Measurements from ENCODE around the gene TNS1.

DNA sequence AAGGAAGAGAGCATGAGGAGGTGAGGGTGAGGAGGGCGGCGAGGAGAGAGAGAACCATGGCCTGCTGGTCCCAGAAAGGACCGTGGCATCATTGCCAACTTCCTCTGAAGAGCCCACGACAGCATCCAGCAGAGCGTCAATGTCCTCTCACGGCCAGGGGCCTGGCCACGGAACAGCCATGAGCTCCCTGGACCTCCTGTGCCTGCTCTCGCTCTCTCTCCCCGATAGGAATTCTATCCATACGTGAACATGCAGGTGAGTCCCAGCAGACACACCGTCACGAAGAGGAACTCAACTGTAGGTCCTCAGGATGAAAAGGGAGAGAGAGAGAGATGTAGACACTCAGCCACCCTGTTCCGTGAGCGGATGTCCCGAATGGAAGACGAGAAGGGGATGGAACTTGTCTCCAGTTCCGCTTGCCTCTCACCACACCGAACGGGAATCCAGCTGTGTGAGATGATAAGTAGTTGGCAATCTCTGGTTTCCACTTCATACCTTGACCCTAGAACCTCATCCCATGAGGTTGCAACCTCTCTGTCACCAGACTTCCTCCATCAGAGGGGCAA is 107.6 kb downstream of the TNS1 start:
- no peak for TF ChIP-seq MXI1 (IDR thresholded peaks at IDR 0.05; ENCODE audit: low read depth, low read length)
- TF ChIP-seq, protein P1, sequence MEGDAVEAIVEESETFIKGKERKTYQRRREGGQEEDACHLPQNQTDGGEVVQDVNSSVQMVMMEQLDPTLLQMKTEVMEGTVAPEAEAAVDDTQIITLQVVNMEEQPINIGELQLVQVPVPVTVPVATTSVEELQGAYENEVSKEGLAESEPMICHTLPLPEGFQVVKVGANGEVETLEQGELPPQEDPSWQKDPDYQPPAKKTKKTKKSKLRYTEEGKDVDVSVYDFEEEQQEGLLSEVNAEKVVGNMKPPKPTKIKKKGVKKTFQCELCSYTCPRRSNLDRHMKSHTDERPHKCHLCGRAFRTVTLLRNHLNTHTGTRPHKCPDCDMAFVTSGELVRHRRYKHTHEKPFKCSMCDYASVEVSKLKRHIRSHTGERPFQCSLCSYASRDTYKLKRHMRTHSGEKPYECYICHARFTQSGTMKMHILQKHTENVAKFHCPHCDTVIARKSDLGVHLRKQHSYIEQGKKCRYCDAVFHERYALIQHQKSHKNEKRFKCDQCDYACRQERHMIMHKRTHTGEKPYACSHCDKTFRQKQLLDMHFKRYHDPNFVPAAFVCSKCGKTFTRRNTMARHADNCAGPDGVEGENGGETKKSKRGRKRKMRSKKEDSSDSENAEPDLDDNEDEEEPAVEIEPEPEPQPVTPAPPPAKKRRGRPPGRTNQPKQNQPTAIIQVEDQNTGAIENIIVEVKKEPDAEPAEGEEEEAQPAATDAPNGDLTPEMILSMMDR (IDR thresholded peaks at IDR 0.05), result no peak
- no peak for TF ChIP-seq POLR2AphosphoS5 (IDR thresholded peaks at IDR 0.05; ENCODE audit: low read depth, low read length)
- TF ChIP-seq, protein P2, sequence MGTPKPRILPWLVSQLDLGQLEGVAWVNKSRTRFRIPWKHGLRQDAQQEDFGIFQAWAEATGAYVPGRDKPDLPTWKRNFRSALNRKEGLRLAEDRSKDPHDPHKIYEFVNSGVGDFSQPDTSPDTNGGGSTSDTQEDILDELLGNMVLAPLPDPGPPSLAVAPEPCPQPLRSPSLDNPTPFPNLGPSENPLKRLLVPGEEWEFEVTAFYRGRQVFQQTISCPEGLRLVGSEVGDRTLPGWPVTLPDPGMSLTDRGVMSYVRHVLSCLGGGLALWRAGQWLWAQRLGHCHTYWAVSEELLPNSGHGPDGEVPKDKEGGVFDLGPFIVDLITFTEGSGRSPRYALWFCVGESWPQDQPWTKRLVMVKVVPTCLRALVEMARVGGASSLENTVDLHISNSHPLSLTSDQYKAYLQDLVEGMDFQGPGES (IDR thresholded peaks at IDR 0.05; ENCODE audit: low read depth, low read length), result no peak
- TF ChIP-seq, protein P3, sequence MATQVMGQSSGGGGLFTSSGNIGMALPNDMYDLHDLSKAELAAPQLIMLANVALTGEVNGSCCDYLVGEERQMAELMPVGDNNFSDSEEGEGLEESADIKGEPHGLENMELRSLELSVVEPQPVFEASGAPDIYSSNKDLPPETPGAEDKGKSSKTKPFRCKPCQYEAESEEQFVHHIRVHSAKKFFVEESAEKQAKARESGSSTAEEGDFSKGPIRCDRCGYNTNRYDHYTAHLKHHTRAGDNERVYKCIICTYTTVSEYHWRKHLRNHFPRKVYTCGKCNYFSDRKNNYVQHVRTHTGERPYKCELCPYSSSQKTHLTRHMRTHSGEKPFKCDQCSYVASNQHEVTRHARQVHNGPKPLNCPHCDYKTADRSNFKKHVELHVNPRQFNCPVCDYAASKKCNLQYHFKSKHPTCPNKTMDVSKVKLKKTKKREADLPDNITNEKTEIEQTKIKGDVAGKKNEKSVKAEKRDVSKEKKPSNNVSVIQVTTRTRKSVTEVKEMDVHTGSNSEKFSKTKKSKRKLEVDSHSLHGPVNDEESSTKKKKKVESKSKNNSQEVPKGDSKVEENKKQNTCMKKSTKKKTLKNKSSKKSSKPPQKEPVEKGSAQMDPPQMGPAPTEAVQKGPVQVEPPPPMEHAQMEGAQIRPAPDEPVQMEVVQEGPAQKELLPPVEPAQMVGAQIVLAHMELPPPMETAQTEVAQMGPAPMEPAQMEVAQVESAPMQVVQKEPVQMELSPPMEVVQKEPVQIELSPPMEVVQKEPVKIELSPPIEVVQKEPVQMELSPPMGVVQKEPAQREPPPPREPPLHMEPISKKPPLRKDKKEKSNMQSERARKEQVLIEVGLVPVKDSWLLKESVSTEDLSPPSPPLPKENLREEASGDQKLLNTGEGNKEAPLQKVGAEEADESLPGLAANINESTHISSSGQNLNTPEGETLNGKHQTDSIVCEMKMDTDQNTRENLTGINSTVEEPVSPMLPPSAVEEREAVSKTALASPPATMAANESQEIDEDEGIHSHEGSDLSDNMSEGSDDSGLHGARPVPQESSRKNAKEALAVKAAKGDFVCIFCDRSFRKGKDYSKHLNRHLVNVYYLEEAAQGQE (IDR thresholded peaks at IDR 0.05; ENCODE audit: low read depth, low read length), result no peak
- TF ChIP-seq, protein P4, sequence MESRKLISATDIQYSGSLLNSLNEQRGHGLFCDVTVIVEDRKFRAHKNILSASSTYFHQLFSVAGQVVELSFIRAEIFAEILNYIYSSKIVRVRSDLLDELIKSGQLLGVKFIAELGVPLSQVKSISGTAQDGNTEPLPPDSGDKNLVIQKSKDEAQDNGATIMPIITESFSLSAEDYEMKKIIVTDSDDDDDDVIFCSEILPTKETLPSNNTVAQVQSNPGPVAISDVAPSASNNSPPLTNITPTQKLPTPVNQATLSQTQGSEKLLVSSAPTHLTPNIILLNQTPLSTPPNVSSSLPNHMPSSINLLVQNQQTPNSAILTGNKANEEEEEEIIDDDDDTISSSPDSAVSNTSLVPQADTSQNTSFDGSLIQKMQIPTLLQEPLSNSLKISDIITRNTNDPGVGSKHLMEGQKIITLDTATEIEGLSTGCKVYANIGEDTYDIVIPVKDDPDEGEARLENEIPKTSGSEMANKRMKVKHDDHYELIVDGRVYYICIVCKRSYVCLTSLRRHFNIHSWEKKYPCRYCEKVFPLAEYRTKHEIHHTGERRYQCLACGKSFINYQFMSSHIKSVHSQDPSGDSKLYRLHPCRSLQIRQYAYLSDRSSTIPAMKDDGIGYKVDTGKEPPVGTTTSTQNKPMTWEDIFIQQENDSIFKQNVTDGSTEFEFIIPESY (IDR thresholded peaks at IDR 0.05; ENCODE audit: borderline replicate concordance, low read depth), result no peak
- TF ChIP-seq TCF12 (IDR thresholded peaks at IDR 0.05), result no peak
- TF ChIP-seq GABPA (IDR thresholded peaks at IDR 0.05; ENCODE audit: low read depth), result no peak
- TF ChIP-seq EZH2phosphoT487 (IDR thresholded peaks at IDR 0.05; ENCODE audit: borderline replicate concordance, low read depth), result no peak
- no peak for TF ChIP-seq MEF2A (IDR thresholded peaks at IDR 0.05; ENCODE audit: borderline replicate concordance, low read depth)
- no peak for TF ChIP-seq YY1 (IDR thresholded peaks at IDR 0.05; ENCODE audit: low read depth)
